OCI-M2 (cell line): Measurements from ENCODE around the gene CLK3.

Source experiments
- DNase-seq: peaks from one replicate; lab custom pipeline; 2025; ENCODE audit not compliant: unreplicated experiment; lab: John Stamatoyannopoulos, UW

The CLK3 gene

GRCh38 chr15:74603026-74603788 is 12.4 kb upstream of the CLK3 start:
- no peak for DNase-seq

DNA sequence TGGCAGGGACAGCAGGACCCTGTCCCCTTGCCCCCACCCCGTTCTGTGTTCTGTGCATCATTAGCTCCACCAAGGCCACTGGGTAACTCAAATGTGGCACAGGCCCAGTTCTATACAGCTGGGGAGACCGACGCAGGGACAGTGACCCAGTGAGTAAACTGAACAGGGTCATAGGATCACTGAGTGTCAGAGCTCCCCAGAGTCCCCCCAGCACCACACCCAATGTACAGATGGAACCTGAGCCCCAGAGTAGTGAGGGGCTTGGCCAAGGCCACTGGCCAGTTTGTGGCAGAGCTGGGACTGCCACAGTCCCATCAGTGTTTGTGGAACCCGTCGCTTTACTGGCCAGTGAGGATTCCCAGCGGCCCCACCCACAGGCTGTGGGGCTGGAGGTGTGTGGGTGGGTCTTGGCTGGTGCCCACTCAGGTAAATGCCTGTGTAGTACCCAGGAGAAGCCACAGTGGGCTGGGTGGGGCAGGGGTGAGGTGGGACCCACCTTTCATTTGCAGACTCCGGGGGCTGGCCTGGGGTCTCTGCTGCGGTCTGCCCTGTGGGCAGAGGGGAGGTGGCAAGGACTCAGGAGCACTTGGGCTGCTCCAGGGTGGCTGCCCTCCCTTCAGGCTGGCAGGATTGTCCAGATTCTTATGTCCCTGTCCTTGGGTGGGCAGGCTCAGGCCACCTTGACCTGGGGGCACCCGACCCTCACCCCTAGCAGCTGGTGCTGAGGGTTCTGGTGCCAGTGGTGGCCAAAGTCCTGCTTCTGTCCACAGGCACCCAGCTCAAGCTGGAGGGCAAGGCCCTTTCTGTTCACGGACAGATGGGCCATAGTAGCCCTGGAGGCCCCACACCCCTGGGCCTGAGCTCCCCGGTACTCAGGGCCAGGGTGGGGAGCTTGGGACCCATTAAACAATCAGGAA is 11.6 kb upstream of the CLK3 start:
- no peak for DNase-seq

GRCh38 chr15:74604983-74605794 is 10.4 kb upstream of the CLK3 start:
- DNase-seq, result no peak

GRCh38 chr15:74605795-74606150 is 9.9 kb upstream of the CLK3 start:
- no peak for DNase-seq

DNA sequence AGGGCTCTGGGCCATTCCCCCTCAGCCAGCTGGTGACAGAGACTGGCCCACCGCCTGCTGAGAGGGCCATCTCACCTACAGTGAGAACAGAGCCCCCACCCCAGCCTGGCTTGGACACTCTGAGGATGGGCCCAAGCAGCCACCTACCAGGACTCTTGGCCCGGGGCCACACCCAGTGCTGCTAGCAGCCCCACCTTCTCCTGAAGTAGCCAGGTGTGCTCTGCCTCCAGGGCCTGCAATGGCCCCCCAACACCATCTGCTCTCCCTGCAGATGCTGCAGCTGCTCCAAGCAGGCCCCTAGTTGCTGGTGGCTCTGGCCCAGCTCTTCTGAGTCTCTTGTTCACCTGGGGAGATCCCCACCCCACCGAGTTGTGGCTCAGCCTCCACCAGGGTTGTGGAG is 6.8 kb upstream of the CLK3 start:
- DNase-seq, result no peak

- no peak for DNase-seq
Observed at GRCh38 chr15:74609938-74610301, 5.7 kb upstream of the CLK3 start.

- peak; percentile 85 for DNase-seq
Observed at GRCh38 chr15:74610302-74610951, 5.2 kb upstream of the CLK3 start.

GRCh38 chr15:74611341-74611740 is 4.3 kb upstream of the CLK3 start:
- no peak for DNase-seq

DNA sequence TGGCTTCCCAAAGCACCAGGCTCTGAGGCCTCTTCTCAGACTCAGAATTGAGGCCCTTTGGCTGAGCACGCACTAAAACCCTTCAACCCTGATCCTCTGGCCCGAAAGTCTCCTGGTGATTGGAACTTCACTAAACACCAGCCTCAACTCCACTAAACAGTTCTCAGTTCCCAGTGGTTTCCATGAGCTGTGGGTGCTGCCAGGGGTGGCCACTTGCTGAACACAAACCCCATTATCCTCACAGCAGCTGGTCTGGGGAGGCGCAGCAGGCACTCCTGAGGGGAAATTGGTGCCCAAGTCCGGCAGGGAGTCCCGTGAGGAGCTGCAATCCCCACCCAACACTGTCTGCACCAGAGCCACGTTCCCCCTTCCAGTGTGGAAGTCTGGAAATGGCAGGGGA is 3.8 kb upstream of the CLK3 start:
- no peak for DNase-seq

DNA sequence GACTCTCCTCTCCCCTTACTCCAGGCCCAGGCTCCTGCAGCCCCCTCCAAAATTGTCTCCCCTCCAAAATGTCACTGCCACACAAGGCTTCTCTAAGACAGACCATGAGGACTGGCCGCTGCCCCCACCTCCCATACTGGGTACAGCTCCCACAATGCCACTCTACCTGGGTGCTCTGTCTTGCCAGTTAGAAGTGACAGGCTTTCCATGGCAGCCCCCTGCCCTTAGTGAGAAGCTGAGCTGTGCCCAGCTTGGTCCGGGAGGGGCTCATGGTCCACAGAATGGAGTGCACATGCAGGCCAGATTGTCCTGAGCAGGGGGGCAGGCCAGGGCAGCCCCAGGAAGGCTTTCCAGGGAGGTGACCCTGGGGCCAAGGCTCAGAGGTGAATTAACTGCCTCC is 3.0 kb upstream of the CLK3 start:
- no peak for DNase-seq

DNA sequence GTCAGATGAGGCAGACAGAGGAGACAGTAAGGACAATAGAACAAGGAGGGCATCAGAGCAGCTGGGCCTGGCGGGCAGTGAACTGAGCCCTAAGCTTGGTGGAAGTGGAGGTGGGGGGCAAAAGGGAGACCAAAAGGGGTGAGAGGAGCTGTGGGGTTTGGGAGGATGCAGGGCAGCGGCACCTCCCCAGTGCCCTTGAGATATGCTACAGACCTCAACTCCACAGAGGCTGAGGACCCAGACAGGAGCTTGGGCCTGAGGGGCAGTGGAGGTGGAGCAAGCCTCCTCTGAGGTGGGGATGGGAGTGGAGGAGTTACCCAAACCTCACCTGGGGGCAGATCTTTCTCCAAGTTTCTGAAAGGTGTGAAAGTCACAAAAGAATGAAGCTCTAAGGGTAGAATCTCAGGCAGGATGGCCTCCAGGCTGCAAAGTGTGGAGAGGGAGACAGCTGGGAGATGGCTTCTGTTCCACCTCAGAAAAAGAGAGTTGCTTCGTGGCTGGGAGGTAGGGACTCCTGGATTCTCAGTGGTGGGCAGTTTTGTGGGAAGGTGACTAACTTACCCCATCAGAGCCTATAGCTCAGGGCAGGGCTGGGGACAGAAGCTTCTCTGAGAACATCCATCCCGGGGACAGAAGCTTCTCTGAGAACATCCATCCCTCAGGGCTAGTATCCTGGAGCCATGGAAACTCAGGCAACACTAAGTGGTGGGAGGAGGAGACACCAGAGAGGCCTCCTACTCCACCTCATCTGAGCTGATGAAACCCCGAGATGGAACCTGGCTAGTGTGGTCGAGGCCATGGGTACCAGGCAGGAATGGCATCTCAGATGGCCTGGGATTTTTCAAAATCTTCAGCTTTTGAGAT is 2.3 kb upstream of the CLK3 start:
- DNase-seq, result no peak

DNA sequence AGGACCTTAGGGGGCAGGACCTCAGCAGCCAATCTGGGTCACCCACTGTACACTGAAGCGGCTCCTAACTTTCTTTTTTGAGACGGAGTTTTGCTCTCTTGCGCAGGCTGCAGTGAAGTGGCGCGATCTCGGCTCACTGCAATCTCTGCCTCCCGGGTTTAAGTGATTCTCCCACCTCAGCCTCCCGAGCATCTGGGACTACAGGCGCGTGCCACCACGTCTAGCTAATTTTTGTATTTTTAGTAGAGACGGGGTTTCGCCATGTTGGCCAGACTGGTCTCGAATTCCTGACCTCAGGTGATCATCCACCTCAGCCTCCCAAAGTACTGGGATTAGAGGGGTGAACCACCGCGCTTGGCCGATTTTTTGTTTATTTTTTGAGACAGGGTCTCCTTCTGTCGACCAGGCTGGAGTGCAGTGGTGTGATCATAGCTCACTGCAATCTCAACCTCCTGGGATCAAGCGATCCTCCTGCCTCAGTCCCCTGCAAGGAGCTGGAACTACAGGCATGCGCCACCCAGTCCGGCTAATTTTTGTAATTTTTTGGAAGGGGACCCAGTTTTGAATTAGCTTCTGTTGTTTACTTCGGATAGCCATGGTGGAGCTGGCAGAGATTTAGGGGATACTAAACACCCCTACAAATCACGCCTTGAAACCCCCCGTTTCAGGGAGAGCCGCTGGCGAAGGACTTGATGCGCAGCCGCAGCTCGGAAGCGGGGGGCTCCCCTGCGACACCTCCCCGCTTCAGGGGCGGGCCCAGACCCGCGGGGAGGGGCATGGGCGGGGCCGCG is 1.5 kb upstream of the CLK3 start:
- DNase-seq, result no peak

DNA sequence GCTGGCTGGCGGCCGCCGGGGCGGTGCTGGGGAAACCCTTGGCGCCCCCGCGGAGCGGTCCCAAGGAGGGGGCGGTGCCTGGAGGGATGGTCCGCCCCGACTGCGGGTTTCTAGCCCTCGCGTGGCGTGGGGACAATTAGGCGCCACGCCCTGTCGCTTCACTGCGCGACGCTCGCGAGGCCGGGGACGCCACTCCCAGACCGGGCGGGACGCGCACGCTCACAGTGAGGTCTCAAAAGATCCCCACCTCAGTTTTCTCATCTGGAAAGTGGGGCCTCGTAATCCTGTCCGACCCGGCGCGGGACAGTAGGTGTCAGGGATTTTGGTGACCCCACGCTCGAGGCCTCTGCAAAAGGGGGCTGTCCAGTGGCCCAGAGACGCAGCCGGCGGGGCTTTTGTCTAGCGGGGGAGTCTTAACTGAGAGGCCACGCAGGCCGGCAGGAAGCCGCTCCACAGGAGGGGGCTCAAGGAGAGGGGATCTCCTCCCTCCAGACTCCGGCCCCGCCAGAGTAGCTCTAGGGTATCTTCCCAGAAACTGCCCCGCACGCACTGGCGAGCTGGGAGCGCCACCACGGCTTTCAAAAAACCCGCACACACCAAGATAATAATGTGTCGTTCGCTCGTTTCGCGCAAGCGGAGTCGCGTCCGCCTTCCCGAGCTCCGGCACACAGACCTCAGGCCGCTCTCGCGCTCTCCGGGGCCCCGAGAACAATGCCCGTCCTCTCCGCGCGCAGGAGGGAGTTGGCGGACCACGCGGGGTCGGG is 710 bp upstream of the CLK3 start:
- no peak for DNase-seq

- no peak for DNase-seq
Observed at GRCh38 chr15:74616366-74616939, 817 bp downstream of the CLK3 start.

DNA sequence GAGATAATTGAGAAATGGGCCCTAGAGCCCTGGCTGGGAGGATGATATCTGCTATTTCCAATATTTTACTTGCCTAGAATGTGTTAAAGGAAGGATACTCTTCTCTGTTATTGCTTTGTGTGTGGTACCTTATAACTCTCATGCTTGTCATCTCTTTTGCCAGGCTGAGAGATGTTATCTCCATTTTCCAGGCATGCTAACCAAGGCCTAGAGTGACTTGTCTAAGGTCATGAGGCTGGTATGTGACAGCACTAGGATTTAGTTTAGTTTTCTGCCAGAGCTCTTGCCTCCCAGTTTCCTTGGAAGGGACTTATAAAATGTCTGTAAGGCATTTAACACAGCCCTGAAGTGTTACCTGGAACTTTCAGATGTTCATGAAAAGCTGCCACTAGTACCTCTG is 1.4 kb downstream of the CLK3 start:
- no peak for DNase-seq

GRCh38 chr15:74618841-74619596 is 3.4 kb downstream of the CLK3 start:
- DNase-seq, result no peak

DNA sequence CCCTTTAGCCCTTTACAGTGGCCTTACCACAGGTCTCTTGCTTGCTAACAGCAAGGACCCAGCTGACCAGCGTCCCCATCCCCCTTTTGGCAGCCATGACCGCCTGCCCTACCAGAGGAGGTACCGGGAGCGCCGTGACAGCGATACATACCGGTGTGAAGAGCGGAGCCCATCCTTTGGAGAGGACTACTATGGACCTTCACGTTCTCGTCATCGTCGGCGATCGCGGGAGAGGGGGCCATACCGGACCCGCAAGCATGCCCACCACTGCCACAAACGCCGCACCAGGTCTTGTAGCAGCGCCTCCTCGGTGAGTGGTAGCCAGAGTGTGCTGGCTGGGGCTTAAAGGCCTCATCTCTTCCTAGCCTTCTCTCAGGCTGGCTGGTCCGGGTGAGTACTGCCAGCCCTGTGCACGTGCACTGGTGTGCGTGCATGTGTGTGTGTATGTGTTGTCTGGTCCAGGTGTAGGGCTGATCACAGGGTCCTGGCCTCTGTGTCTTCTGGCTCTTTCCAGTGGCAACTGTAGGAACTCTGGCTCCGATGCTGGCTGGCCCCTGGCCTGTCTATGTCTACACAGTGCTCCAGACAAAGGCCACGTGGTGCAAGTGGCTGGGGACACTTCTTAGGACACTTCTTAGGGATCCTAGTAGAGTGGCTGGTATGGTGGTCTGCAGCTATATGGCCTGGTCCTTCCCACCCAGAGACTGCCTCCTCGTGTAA is 4.4 kb downstream of the CLK3 start:
- no peak for DNase-seq
